Progenitor cell of endocrine pancreas (in vitro differentiated cells): ENCODE measurements around the gene TIE1. TPM values are rescaled to one million over a fixed set of nuclear protein-coding genes. Genes with fewer than 3 reads are reported as not detected.

Source experiments
- DNase-seq: peaks from one replicate; pipeline ENCODE4 v3.0.0; 2021; ENCODE audit warnings: low spot score; ENCODE audit not compliant: unreplicated experiment
- H3K27ac Mint-ChIP-seq: 2 replicates; pipeline ENCODE4 v1.8.0; 2021; ENCODE audit warnings: mild to moderate bottlenecking, moderate library complexity, mixed read lengths
- H3K27me3 Mint-ChIP-seq: 2 replicates; pipeline ENCODE4 v1.8.0; 2021; ENCODE audit warnings: mixed read lengths
- H3K36me3 Mint-ChIP-seq: 2 replicates; pipeline ENCODE4 v1.8.0; 2022; ENCODE audit warnings: mixed read lengths; ENCODE audit not compliant: insufficient read depth
- H3K4me1 Mint-ChIP-seq: 2 replicates; pipeline ENCODE4 v1.8.0; 2021; ENCODE audit warnings: low read depth, mixed read lengths
- H3K4me3 Mint-ChIP-seq: 2 replicates; pipeline ENCODE4 v1.8.0; 2021; ENCODE audit warnings: low read depth, mild to moderate bottlenecking, moderate library complexity, mixed read lengths
- H3K9me3 Mint-ChIP-seq: 2 replicates; pipeline ENCODE4 v1.8.0; 2021; ENCODE audit warnings: low read depth, mixed read lengths
- total RNA-seq: library from RNA; stranded (reverse); gene quantifications from 2 replicates; pipeline ENCODE4 v1.2.1, GENCODE V29; 2021
- TF ChIP-seq, protein P1 (sequence below): fragments of 200-600 bp; sonication (generic); IDR thresholded peaks from one replicate; pipeline ENCODE4 v1.5.0; 2021; ENCODE audit warnings: antibody characterized with exemption, mild to moderate bottlenecking; ENCODE audit not compliant: unreplicated experiment

Gene TIE1
- total RNA-seq, 1 donor from 2014 or later, result 1.2 TPM

GRCh38 chr1:43319766-43320165 lies 19.0 kb downstream of the TIE1 start:
- DNase-seq, result no peak
- Mint-ChIP-seq H3K9me3 (peaks cover 2% of the 10 kb centered on the region), H3K27me3 (peaks cover 4% of the 10 kb centered on the region), H3K27ac (no peak overlapping the region), H3K4me3 (no peak overlapping the region), H3K36me3 (no peaks in the 10 kb centered on the region), H3K4me1 (no peaks in the 10 kb centered on the region)
- TF ChIP-seq, protein P1, sequence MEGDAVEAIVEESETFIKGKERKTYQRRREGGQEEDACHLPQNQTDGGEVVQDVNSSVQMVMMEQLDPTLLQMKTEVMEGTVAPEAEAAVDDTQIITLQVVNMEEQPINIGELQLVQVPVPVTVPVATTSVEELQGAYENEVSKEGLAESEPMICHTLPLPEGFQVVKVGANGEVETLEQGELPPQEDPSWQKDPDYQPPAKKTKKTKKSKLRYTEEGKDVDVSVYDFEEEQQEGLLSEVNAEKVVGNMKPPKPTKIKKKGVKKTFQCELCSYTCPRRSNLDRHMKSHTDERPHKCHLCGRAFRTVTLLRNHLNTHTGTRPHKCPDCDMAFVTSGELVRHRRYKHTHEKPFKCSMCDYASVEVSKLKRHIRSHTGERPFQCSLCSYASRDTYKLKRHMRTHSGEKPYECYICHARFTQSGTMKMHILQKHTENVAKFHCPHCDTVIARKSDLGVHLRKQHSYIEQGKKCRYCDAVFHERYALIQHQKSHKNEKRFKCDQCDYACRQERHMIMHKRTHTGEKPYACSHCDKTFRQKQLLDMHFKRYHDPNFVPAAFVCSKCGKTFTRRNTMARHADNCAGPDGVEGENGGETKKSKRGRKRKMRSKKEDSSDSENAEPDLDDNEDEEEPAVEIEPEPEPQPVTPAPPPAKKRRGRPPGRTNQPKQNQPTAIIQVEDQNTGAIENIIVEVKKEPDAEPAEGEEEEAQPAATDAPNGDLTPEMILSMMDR, result no peak

DNA sequence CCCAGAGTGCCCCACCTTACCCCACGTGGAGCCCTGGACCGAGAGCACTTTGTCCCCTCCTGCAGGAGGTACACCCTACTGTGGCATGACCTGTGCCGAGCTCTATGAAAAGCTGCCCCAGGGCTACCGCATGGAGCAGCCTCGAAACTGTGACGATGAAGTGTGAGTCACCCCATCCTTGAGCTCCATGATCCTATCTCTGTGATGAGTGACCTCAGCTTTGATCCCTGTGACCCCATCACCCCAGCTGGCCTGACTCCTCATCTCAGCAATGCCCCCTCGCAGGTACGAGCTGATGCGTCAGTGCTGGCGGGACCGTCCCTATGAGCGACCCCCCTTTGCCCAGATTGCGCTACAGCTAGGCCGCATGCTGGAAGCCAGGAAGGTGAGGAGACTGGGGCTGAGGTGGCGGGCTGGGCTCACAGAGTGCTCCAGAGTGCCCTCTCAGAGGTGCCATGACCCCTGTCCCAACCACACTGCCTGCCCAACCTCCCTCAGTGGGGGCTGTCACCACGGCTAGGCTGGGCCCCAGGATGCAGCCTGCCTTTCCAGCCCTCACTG lies 20.6 kb downstream of the TIE1 start:
- no peaks in the 10 kb centered on the region for H3K36me3 Mint-ChIP-seq
- DNase-seq, result no peak
- H3K9me3 Mint-ChIP-seq, result peaks cover 8% of the 10 kb centered on the region
- no peak overlapping the region for H3K4me3 Mint-ChIP-seq
- H3K27me3 Mint-ChIP-seq, result peaks cover 4% of the 10 kb centered on the region
- H3K27ac Mint-ChIP-seq, result no peak overlapping the region
- H3K4me1 Mint-ChIP-seq, result no peaks in the 10 kb centered on the region
- TF ChIP-seq, protein P1, result no peak

- TF ChIP-seq, protein P1, result no peak
- no peak overlapping the region for H3K27ac Mint-ChIP-seq
- no peaks in the 10 kb centered on the region for H3K27me3 Mint-ChIP-seq
- H3K9me3 Mint-ChIP-seq, result peaks cover 8% of the 10 kb centered on the region
- no peaks in the 10 kb centered on the region for H3K4me1 Mint-ChIP-seq
- no peak overlapping the region for H3K4me3 Mint-ChIP-seq
- H3K36me3 Mint-ChIP-seq, result no peaks in the 10 kb centered on the region
- no peak for DNase-seq
Measured at GRCh38 chr1:43322506-43322905, 21.7 kb downstream of the TIE1 start.

DNA sequence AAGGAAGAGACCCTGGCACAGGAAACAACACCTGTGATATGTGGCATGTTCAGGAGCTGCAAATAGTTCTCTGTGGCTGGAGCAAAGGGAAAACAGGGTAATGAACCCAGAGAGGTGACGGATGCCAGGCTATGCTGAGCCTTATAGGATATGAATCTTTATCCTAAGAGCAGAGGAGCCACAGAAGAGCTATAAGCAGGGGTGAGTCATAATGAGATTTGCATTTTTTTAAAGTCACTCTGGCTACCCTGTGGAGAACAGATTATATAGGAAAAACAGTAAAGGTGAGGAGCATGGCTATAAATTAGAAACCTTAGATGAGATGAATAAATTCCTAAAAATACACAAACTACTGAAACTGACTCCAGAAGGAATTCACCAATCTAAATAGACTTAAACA lies 24.0 kb downstream of the TIE1 start:
- no peaks in the 10 kb centered on the region for H3K27me3 Mint-ChIP-seq
- H3K9me3 Mint-ChIP-seq, result peaks cover 8% of the 10 kb centered on the region
- no peak overlapping the region for H3K27ac Mint-ChIP-seq
- TF ChIP-seq, protein P1, result no peak
- H3K4me1 Mint-ChIP-seq, result no peaks in the 10 kb centered on the region
- no peaks in the 10 kb centered on the region for H3K36me3 Mint-ChIP-seq
- no peak overlapping the region for H3K4me3 Mint-ChIP-seq
- no peak for DNase-seq

- TF ChIP-seq, protein P1, result no peak
- DNase-seq, result no peak
- Mint-ChIP-seq H3K4me3 (no peak overlapping the region), H3K27ac (no peak overlapping the region), H3K9me3 (peaks cover 8% of the 10 kb centered on the region), H3K4me1 (no peaks in the 10 kb centered on the region), H3K27me3 (no peaks in the 10 kb centered on the region), H3K36me3 (no peaks in the 10 kb centered on the region)
Measured at GRCh38 chr1:43325381-43325780, 24.6 kb downstream of the TIE1 start.
